HG02943 (cell line): Measurements from ENCODE around the gene CTDSPL2.
"Not testable (repeated sequence)": the region's sequence is repeated elsewhere in the genome, so short reads cannot be mapped to it uniquely, and the experiment has no call there.

Experiments used
- ATAC-seq: cut with Tn5 transposase; IDR thresholded peaks from one replicate; pipeline ENCODE4 v1.9.1; 2021; ENCODE audit warnings: mild to moderate bottlenecking, low read depth, moderate library complexity; ENCODE audit not compliant: unreplicated experiment

The CTDSPL2 gene

GRCh38 chr15:44479343-44479742 lies 51.9 kb downstream of the CTDSPL2 start:
- ATAC-seq: no peak

- ATAC-seq: no peak
These were observed 54.7 kb downstream of the CTDSPL2 start for GRCh38 chr15:44482090-44482489.

- no peak for ATAC-seq
These were observed 58.5 kb downstream of the CTDSPL2 start for GRCh38 chr15:44485880-44486279.

GRCh38 chr15:44489464-44489863 lies 62.0 kb downstream of the CTDSPL2 start:
- no peak for ATAC-seq

GRCh38 chr15:44490622-44491021 lies 63.2 kb downstream of the CTDSPL2 start:
- no peak for ATAC-seq

- ATAC-seq: no peak
These were observed 64.6 kb downstream of the CTDSPL2 start for GRCh38 chr15:44492040-44492439.

GRCh38 chr15:44492672-44493071 lies 65.2 kb downstream of the CTDSPL2 start:
- no peak for ATAC-seq

- ATAC-seq: no peak
These were observed 68.1 kb downstream of the CTDSPL2 start for GRCh38 chr15:44495562-44495961.

- ATAC-seq: no peak
These were observed 73.1 kb downstream of the CTDSPL2 start for GRCh38 chr15:44500555-44500954.

- no peak for ATAC-seq
These were observed 74.4 kb downstream of the CTDSPL2 start for GRCh38 chr15:44501768-44502366.

- no peak for ATAC-seq
These were observed 89.0 kb downstream of the CTDSPL2 start for GRCh38 chr15:44516436-44516835.

- ATAC-seq: no peak
These were observed 92.1 kb downstream of the CTDSPL2 start for GRCh38 chr15:44519537-44519936.

- ATAC-seq: no peak
These were observed 97.6 kb downstream of the CTDSPL2 start for GRCh38 chr15:44525018-44525417.

GRCh38 chr15:44527241-44527640 lies 99.8 kb downstream of the CTDSPL2 start:
- ATAC-seq: no peak

- no peak for ATAC-seq
These were observed 102.6 kb downstream of the CTDSPL2 start for GRCh38 chr15:44529864-44530604.

GRCh38 chr15:44530653-44531052 lies 103.2 kb downstream of the CTDSPL2 start:
- ATAC-seq: no peak

- not testable (repeated sequence) for ATAC-seq
These were observed 104.8 kb downstream of the CTDSPL2 start for GRCh38 chr15:44532275-44532674.

- ATAC-seq: no peak
These were observed 105.3 kb downstream of the CTDSPL2 start for GRCh38 chr15:44532689-44533088.

- ATAC-seq: no peak
These were observed 107.7 kb downstream of the CTDSPL2 start for GRCh38 chr15:44535092-44535491.

- no peak for ATAC-seq
These were observed 108.3 kb downstream of the CTDSPL2 start for GRCh38 chr15:44535523-44536301.

- peak; percentile 62 for ATAC-seq
These were observed 109.0 kb downstream of the CTDSPL2 start for GRCh38 chr15:44536302-44536961.
